ENCODE data around the gene HEBP2. TPM values are rescaled to one million over a fixed set of nuclear protein-coding genes. Genes with fewer than 3 reads are reported as not detected.
A peak's percentile ranks its signal among the peaks of the same experiment; 100 is the strongest.

HEBP2 gene
- total RNA-seq, 1 donor from 2014 or later = 101 TPM

DNA sequence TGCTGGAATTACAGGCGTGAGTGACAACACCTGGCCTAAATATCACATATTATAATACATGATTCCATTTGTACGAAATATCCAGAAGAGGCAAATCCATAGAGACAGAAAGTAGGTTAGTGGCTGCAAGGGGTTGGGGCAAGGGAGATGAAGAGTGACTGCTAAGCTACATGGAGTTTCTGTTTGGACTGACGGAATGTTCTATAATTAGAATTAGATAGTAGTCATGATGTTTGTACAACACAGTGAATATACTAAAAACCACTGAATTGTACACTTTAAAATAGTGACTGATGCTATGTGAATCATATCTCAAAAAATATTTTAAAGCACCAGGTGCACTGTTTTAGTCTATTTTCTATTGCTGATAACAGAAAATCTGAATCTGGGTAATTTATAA, 3.7 kb upstream of the HEBP2 start:
- no peak for DNase-seq
- Histone ChIP-seq H3K4me3 (no peak overlapping the region), H3K36me3 (no peaks in the 10 kb centered on the region), H3K9me3 (replicated peaks) (no peaks in the 10 kb centered on the region), H3K27ac (replicated peaks) (peak overlapping the region; percentile 36), H3K4me1 (peaks cover 45% of the 10 kb centered on the region), H3K27me3 (ENCODE audit: low read depth) (no peaks in the 10 kb centered on the region)
- TF ChIP-seq, protein P1, sequence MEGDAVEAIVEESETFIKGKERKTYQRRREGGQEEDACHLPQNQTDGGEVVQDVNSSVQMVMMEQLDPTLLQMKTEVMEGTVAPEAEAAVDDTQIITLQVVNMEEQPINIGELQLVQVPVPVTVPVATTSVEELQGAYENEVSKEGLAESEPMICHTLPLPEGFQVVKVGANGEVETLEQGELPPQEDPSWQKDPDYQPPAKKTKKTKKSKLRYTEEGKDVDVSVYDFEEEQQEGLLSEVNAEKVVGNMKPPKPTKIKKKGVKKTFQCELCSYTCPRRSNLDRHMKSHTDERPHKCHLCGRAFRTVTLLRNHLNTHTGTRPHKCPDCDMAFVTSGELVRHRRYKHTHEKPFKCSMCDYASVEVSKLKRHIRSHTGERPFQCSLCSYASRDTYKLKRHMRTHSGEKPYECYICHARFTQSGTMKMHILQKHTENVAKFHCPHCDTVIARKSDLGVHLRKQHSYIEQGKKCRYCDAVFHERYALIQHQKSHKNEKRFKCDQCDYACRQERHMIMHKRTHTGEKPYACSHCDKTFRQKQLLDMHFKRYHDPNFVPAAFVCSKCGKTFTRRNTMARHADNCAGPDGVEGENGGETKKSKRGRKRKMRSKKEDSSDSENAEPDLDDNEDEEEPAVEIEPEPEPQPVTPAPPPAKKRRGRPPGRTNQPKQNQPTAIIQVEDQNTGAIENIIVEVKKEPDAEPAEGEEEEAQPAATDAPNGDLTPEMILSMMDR (IDR thresholded peaks at IDR 0.05; ENCODE audit: borderline replicate concordance) = no peak
- intact Hi-C loops (cut with micrococcal nuclease) = loop anchor here (10.0 kb wide), 1 partner anchor 286 kb away; no protein-coding TSS in a partner anchor

DNA sequence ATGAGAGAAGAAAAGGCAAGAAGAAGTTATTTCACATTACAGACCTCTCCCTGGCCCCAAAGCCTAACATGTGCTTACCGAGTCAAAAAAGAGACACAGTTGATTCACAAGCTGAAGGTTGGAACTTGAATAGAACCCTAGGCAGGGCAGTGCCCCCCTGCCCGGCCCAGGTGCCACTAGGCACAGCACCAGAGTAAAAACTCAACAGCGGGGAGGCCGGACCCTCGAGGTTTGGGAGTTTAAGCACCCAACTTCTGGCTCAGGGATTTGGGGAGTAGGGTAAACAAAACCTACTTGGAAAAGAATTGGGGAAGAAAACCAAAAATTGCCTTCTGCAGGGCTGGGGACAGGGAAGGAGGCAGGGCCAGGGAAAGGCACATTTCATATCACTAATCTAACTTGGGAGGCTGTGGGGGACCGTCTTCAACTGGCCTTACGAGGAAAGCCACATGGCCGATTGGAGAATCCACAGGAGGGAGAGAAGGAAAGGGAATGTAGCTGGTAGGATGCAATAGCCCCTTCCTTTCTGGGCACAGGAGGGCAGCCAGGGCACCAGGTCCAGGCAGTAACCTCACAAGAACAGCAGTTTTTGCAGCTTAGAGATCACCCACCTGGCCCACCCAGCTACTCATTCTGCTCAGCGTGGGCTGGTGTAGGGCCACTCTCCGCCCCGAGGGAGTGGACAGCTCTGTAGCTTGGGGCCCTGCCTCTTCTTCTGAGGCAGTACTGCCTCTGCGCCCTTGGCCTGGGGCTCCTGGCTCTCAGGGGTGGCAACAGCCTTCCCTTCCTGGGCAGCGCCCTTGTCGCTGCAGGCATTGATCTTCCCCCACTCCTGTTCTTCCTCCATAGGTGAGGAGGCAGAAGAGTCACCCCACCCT, 1.8 kb upstream of the HEBP2 start:
- Histone ChIP-seq H3K27me3 (ENCODE audit: low read depth) (no peaks in the 10 kb centered on the region), H3K4me1 (peaks cover 40% of the 10 kb centered on the region), H3K27ac (replicated peaks) (peak overlapping the region; percentile 2), H3K4me3 (no peak overlapping the region), H3K36me3 (peaks cover 16% of the 10 kb centered on the region), H3K9me3 (replicated peaks) (no peaks in the 10 kb centered on the region)
- intact Hi-C loops (cut with micrococcal nuclease) = loop anchor here (10.0 kb wide), 1 partner anchor 287 kb away; no protein-coding TSS in a partner anchor
- no peak for DNase-seq
- TF ChIP-seq, protein P1 (IDR thresholded peaks at IDR 0.05; ENCODE audit: borderline replicate concordance) = no peak

DNA sequence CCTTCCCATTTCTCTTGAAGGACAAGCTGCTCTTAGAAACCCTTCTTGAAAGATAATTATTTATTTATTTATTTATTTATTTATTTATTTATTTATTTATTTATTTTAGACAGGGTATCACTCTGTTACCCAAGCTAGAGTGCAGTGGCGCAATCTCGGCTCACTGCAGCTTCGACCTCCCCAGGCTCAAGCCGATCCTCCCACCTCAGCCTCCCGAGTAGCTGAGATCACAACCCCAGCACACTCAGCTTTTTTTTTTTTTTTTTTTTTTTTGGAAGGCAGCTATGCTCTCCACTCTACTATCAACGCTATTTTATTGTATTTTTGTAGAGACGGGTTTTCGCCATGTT, 1.2 kb upstream of the HEBP2 start:
- H3K27me3 ChIP-seq (ENCODE audit: low read depth) = no peaks in the 10 kb centered on the region
- H3K27ac ChIP-seq (replicated peaks) = peak overlapping the region; percentile 97
- H3K4me1 ChIP-seq = peaks cover 46% of the 10 kb centered on the region
- peak overlapping the region; percentile 84 for H3K4me3 ChIP-seq
- TF ChIP-seq, protein P1 (IDR thresholded peaks at IDR 0.05; ENCODE audit: borderline replicate concordance) = no peak
- H3K9me3 ChIP-seq (replicated peaks) = no peaks in the 10 kb centered on the region
- intact Hi-C loops (cut with micrococcal nuclease) = loop anchor here (10.0 kb wide), 1 partner anchor 288 kb away; no protein-coding TSS in a partner anchor
- H3K36me3 ChIP-seq = peaks cover 22% of the 10 kb centered on the region
- DNase-seq = no peak

DNA sequence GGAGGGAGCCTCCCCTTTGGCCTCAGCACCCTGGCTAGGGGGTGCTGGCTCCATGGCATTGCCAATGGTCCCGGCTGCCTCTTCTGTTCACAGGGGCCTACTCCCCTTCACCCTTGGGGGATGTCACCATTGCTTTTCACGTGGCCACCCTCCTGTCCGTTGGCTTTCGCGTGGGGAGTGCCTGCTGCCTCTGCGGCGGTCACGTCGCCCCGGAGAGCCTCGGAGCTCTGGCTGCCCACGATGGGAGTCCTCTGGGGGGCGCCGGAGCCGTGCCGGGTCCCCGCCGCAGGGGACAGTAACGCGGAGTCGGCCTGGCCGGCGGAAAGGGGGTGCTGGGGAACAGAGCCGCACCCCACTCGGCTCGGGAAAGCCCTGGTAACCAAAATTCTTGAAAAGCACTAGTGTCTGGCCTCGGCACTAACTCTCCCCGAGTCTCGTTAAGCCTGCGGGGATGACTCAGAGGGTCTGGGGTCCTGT, 661 bp upstream of the HEBP2 start:
- Histone ChIP-seq H3K27me3 (ENCODE audit: low read depth) (no peaks in the 10 kb centered on the region), H3K4me3 (peak overlapping the region; percentile 84), H3K9me3 (replicated peaks) (no peaks in the 10 kb centered on the region), H3K4me1 (peaks cover 47% of the 10 kb centered on the region), H3K36me3 (peaks cover 28% of the 10 kb centered on the region), H3K27ac (replicated peaks) (peak overlapping the region; percentile 97)
- peak; percentile 44 for DNase-seq
- intact Hi-C loops (cut with micrococcal nuclease) = loop anchor here (10.0 kb wide), 1 partner anchor 289 kb away; no protein-coding TSS in a partner anchor
- TF ChIP-seq, protein P1 (IDR thresholded peaks at IDR 0.05; ENCODE audit: borderline replicate concordance) = peak; percentile 40

DNA sequence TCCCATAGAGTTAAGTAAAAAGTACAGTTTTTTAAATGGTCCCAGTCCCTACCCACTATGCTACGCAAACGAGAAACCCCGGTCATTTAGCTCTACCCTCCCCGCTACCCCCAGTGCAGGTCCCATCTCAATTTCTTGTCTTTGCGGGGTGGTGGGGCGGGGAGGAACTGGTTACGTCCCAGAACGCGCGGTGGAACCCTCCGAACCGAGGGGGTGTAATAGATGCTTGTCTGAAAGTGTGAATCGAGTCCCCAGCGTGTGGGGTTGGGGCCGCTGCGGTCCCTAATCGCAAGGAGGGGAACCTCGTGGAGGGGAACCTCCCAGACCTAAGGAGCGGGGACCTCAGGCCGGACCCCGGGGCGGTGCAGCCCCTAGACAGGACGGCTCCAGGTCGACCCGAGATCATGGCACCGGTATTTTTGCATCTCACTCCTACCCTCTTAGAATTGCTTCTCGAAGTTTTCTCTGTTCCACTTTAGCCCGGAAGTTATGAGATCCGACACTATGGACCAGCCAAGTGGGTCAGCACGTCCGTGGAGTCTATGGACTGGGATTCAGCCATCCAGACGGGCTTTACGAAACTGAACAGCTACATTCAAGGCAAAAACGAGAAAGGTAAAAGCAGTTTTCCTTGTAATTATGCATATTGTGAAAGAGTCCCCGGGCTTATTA, 779 bp downstream of the HEBP2 start:
- Histone ChIP-seq H3K27ac (replicated peaks) (peak overlapping the region; percentile 97), H3K27me3 (ENCODE audit: low read depth) (no peaks in the 10 kb centered on the region), H3K36me3 (peaks cover 41% of the 10 kb centered on the region), H3K4me3 (peak overlapping the region; percentile 84), H3K9me3 (replicated peaks) (no peaks in the 10 kb centered on the region), H3K4me1 (peaks cover 44% of the 10 kb centered on the region)
- DNase-seq = peak; percentile 29
- TF ChIP-seq, protein P1 (IDR thresholded peaks at IDR 0.05; ENCODE audit: borderline replicate concordance) = no peak
- intact Hi-C loops (cut with micrococcal nuclease) = loop anchor here (10.0 kb wide), 1 partner anchor 290 kb away; no protein-coding TSS in a partner anchor

Data from left ventricle myocardium inferior (tissue), 1 donor.